NCI-H128 (cell line): ENCODE data around the gene GRID1.

Experiments used
- DNase-seq: peaks from one replicate; lab custom pipeline; 2025; ENCODE audit not compliant: unreplicated experiment; lab: John Stamatoyannopoulos, UW

Gene GRID1

GRCh38 chr10:85597006-85597405 lies 769.6 kb downstream of the GRID1 start:
- no peak for DNase-seq

DNA sequence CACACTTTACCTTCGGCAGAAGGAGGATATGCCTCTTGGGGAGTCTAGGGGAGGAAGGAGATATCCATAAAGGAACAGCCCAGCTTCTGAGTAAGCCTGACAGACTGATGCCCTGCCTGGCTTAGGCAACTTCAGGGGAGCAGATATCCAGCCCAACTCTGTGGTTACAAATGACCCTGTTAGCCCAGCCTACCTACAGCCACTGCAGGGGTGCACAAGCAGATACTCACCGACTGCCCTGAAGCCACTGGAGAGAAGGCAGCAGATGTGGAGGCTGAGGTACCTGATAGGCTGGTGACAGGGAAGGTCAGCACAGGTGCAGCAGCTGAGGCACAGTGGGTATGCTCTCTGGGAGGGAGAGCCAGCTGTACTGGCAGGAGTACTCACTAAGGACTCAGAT lies 770.2 kb downstream of the GRID1 start:
- no peak for DNase-seq

- DNase-seq, result no peak
Observed at GRCh38 chr10:85594239-85594638, 772.4 kb downstream of the GRID1 start.

DNA sequence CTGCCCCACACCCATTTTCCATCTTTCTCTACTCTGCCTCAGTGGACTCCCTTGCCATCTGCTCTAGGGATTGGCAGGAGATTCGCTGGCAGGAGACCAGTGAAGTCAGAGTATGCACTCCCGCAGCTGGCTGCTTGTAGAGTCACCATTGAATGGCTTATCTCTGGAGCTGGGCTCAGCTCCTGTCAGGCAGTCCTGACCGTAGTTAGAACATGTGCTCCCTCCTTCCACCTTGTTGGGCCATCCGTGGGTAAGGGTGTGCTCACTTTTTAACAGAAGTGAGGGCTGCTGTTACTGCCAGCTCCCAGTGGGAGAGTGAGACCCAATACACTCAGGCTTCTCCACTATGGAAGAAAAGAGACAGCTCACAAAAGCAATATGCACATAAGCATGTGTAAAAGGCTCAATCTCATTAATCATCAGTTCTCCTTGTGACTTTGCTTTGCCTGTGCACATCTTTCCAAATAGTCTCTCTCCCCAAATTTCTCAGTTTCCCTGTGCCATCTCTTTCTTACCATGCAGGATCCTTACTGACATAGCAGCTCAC lies 773.3 kb downstream of the GRID1 start:
- DNase-seq, result no peak

DNA sequence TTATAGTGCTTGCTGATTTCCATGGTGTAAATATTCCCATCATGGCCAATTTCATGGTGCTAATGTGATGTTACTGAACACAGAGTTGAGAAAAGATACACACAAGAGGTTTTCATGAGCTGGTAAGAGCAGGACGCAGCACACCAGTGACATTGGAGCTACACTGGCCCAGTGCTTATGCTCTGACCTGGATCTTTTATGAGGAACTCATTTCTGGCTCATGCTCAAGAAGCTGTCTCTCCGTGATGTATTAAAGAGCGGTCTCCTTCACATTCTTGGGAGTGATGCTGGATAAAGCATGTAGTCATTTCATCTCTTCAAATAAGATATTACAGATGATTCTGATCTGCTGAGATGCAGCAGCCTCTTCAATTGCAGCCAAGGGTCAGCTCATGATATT lies 785.2 kb downstream of the GRID1 start:
- DNase-seq, result no peak

GRCh38 chr10:85580585-85580984 lies 786.0 kb downstream of the GRID1 start:
- no peak for DNase-seq

DNA sequence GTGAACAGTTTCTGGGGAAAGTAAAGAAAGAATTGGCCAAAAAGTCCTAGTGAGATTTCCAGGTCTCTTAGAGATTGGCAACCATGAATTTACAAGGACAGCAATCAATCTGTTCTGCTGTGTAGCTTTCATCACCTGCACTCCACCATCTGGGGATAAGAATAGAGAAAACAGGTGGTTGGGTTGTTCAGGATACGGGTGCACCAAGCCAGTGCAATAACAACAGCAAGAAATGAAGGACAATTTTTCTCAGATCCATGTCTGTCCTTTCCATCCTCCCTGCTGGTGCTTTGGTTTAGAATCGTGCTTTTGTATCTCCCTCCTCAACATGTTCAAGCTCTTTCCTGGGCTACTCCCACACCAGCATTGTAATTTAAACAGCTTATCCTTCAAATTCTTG lies 787.7 kb downstream of the GRID1 start:
- DNase-seq, result no peak

DNA sequence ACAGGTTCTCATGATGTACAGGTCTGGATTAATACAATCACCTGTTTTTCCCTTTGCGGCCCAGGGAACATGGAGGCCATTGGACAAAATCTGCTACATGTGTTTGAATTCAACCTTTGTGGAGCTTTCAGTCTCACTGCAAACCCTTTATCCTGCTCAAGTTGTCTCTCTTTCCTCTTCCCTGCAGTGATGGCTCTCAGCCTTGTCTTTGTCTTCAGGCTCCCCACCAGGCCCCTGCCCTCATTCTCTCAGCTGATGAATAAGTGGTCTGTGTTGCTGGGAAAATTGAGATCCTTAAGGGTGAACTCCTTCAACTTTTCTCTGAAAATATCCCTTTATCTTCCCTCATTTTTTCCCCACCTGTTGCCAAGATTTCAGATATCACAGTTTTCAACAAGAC lies 791.2 kb downstream of the GRID1 start:
- no peak for DNase-seq

DNA sequence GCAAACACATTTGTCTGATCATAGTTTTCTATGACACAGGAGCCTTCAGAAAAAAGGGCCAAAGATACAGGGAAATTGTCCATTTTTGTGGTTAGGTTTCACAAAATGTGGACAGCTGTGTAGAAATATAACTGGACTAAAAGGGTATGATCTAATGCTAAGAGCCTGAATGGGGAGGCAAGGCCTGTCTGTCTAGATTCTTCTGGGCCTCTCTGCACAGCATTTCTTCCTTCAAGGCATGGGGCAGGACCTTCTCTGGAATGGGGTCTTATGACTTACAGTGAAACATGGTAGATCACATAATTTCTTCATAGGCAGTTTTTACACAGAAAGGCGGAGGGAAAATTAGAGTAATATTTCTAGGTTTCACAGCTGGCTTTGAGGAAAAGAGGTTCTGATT lies 795.7 kb downstream of the GRID1 start:
- no peak for DNase-seq

DNA sequence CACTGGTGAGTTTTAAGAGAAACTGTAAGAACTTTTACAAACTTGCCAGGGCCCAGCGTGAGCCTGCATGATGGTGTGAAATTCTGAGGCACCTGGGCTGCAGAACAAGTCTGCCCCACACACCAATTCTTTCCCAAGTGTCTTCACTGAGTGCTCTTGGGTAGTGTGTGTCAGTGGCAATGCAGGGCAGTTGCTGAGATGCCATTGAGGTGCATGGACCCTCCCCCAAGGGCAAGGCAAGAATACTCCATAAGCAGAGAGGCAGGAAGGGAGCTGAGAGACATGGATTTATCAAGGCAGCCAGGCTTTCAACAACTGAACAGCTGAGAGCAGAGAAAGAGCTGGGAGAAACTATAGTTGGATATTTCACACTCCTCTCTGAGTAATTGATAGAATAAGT lies 801.2 kb downstream of the GRID1 start:
- no peak for DNase-seq

DNA sequence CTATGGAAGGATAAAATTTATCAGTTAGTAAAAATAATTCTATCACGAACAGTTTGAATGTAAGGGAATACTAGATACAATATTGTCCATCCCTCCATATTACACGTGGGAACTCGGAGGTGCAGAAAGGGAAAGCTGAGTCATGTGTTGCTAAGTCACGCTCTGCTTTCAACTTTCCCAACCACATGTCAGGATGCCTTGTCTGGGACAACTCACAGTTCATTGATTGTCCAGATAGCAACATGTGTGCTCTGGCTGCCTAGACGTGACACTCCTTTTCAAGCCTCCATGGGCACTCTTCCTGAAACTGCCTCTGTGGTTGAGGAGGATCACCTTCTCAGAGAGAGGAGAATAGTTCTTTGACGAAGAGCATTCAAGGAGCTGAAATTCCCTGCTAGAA lies 808.1 kb downstream of the GRID1 start:
- no peak for DNase-seq

- DNase-seq, result no peak
Observed at GRCh38 chr10:85557706-85558105, 808.9 kb downstream of the GRID1 start.

DNA sequence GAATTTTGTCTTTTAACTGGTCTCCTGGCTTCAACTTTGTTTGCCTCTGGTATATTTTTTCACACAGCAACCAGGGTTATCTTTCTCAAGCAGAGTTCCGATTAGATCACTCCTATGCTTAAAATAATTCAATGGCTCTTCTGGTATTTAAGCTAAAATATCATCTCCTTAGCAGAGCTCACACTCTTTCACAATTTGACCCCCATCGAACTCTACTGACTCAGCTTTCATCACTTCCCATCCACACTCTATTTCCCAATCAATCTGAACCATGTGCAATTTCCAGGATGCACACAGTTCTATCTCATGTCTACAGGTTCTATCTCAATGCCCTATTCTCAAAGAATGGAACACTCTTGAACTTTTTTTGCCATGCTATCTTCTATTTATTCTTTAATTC lies 809.5 kb downstream of the GRID1 start:
- DNase-seq, result no peak
